Activated T-cell treated with anti-CD3 and anti-CD28 coated beads, Interleukin-2, amount 50 U/mL, for 1 hour (primary cell): ENCODE data around the gene OTOP3.
A peak's percentile ranks its signal among the peaks of the same experiment; 100 is the strongest.
"Not testable (repeated sequence)": the region's sequence is repeated elsewhere in the genome, so short reads cannot be mapped to it uniquely, and the experiment has no call there.

Experiments used
- DNase-seq: peaks from one replicate; pipeline ENCODE4 v3.0.0-alpha.2; 2020

Gene OTOP3

DNA sequence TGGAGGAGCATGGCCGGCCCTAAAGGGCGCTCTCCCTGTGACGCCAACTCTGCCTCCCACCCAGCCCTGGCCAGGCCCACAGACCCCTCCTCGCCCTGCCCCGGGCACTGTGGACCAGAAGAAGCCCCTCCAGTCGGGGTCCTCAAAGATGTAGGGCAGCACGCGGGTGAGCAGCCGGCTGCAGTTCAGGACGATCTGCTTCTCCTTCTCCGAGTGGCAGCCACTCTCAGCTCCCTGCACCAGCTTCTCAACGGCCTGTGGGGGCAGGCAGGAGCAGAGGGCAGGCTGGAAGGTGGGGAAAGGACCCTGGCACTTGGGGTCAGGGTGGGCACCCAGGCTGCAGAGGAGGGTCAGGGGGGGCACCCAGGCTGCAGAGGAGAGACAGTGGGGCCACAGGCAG lies 28.0 kb downstream of the OTOP3 start:
- DNase-seq, result no peak

GRCh38 chr17:74964246-74964761 lies 28.6 kb downstream of the OTOP3 start:
- no peak for DNase-seq

DNA sequence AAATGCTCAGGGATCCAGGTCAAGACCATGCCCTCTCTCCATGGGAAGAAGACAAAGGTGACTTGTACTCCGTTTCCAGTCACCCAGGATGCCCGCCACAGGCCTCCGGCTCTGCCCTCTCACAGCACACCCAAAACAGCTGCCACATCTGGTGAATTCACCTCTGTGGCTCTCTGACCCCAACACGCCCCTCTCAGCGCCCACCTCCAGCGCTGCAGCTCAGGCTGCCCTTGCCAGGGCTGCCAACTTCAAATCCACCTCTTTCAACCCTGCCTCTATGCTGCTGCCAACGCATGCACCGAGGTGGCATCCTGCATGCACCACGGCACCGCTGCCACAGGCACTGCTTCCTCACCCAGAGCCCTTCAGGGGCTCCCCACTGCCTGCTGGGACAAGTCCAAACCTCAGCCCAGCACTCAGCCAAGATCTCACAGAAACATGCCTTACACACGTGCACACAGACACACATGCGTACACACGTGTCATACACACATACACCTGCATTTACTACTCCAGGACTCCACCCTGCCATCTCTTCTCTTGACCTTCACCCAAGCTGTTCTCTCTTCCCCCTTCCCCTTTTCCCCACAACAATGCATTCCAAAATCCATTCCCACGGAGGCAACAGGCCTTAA lies 29.4 kb downstream of the OTOP3 start:
- no peak for DNase-seq

- no peak for DNase-seq
These were observed 32.7 kb downstream of the OTOP3 start for GRCh38 chr17:74968361-74968780.

- DNase-seq, result not testable (repeated sequence)
These were observed 33.8 kb downstream of the OTOP3 start for GRCh38 chr17:74969501-74969900.

- no peak for DNase-seq
These were observed 34.7 kb downstream of the OTOP3 start for GRCh38 chr17:74970395-74970794.

GRCh38 chr17:74971069-74971841 lies 35.6 kb downstream of the OTOP3 start:
- no peak for DNase-seq

DNA sequence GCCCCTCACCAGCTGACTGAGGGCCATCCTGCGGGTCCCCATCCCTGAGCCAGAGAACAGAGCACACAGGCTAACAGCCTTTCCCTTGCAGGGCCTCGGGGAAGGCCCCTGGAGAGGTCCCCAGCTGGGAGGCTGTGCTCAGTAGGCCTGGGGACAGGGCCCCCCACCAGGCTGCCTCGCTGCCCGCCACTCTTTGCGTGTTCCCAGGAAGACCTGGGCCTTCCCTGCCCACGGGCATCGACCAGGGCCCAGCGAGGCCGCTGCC lies 36.1 kb downstream of the OTOP3 start:
- DNase-seq, result no peak

DNA sequence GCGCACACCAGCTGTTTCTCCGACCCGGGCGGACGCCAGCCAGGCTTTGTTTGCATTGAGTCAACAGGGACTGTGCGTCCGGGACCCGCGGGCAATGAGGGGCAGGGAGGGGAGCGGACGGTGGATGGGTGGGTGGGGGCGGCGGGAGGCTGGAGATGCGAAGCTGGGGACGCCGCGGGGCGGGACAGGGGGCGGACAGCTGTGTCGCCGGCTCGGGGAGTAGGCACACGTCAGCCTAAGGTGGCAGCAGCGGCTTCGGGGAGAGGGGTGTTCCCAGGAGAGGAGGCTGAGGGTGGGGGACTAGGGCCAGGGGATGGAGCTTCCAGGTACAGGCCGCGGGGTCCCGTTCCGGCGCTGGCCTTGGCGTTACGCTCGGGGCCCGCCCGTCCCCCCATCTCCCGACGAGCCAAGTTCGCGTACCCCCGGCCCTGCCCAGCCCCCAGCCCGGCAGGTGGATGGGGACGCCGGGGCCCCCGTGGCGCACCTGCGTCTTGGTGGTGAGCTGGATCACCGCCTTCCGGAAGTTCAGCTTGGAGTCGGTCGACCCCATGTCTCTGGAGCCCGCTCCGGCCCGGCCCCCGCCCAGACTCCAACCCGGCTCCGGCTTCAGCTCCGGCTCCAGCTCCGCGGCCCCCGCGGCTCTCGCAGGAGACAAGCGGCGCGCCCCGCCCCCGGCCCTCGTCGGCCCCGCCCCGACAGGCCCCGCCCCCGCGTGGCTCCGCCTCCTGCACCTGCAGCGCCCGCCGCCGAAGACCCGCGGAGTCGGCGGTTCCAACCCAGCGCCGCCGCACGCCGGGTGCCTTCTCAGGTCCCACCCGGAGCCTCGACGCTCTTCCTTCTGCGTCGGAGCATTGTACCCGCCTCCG lies 36.6 kb downstream of the OTOP3 start, which contains the start of gene HID1:
TSS of gene HID1 (minus strand) at position 653 of the 866 bp plus-strand sequence. CDS start at position 550, 103 bp downstream.
- peak; percentile 91 for DNase-seq

GRCh38 chr17:74972973-74973328 lies 37.3 kb downstream of the OTOP3 start:
- no peak for DNase-seq

DNA sequence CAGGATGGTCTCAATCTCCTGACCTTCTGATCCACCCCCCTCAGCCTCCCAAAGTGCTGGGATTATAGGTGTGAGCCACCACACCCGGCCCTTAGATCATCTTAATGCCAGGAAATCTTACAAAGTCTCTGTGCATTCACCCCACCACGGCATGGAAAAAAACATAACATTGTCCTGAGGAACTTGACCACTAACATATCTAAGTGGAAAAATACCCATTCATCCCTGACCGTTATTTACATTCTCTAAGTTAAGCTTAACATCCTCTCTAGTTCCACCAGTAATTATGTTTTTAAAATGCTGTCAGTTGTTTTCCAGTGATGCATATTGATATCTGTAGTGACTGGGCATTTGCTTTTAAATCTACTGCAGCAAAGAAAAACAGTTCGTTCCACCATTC lies 40.2 kb downstream of the OTOP3 start:
- no peak for DNase-seq

DNA sequence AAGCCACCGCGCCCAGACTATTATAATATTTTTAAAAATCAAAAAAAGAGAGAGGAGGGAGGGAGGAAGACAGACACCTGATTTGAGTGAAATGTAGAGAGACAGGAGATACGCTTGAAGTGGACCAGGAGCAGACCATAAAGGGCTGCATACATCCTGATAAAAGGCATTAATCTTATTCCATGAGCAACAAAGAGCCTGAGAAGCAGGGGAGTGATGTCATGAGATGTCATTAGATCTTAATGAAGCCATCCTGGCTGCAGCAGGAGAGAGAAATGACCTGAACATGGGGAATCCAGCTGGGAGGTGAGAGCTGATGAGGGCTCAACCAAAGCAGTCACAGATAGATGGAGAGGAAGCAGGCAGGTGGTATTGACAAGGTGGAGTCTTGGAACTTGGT lies 42.1 kb downstream of the OTOP3 start:
- DNase-seq, result no peak

GRCh38 chr17:74978240-74978639 lies 42.5 kb downstream of the OTOP3 start:
- no peak for DNase-seq

DNA sequence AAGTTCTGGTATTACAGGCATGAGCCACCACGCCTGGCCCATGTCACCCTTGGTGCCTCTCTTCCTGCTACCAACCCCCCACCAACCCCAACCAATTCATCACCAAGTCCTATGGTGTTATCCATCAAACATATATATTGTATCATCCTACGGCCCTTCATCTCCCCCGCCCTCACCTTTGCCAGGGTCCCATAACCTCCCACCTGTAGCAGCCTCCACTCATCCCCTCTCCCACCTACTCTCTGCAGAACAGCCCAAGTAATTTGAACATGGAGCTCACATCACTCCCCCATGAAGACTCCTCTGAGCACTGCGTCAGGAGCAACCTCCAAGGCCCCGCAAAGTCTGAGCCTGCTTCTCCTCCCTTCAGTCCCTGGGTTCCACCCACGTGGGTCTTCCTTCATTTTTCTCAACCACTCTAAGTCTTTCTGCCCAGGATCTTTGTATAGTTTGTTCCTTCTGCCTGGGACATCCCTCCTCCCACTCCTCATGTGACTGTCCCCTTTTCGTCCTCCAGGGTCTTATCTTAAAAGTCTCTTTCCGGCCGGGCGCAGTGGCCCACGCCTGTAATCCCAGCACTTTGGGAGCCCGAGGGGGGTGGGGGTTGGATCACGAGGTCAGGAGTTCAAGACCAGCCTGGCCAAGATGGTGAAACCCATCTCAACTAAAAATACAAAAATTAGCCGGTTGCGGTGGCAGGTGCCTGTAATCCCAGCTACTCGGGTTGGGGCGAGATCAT lies 43.9 kb downstream of the OTOP3 start:
- DNase-seq, result no peak

DNA sequence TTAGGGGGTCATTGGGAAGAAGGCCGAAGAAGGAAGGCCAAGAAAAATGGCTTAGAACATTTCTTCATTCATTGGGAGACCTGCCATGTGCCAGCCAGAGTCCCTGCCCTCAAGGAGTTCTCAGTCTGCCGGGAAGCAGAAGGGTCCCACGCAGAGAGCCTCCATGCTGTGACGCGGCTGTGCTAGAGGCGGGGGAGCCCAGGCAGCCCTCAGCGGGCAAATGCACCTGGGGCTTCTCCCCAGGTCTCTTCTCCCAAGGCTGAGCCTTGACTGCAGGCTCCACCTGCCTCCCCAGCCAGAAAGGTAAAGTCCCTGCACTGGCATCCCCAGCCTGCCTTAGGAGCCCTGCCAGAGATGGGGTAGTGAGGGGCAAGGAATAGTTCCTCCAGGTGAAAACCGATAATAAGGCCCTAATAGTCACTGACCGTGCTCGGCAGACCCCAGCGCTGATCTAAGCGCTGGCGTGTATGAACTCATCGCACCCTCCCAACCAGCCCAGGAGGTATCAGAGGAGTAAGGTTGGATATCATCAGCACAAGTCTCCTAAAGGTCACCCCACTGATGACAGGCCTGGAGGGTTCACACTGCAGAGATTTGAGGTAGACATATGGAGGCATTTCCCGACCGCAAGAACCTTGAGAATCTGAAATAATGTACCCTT lies 45.8 kb downstream of the OTOP3 start:
- peak; percentile 28 for DNase-seq

- peak; percentile 79 for DNase-seq
These were observed 46.4 kb downstream of the OTOP3 start for GRCh38 chr17:74981979-74982662.

GRCh38 chr17:74982663-74983313 lies 47.1 kb downstream of the OTOP3 start:
- not testable (repeated sequence) for DNase-seq

- no peak for DNase-seq
These were observed 50.5 kb downstream of the OTOP3 start for GRCh38 chr17:74986206-74986576.

- DNase-seq, result peak; percentile 97
These were observed 51.8 kb downstream of the OTOP3 start, which contains the start of gene CDR2L for GRCh38 chr17:74987418-74987908. Gene CDR2L, plus strand, starts transcription at chr17:74987632. Its CDS starts 412 bp downstream, at chr17:74988044.

GRCh38 chr17:74987909-74988711 lies 52.4 kb downstream of the OTOP3 start:
- DNase-seq, result no peak
